Activated T-helper 2 cell treated with anti-CD3 and anti-CD28 coated beads, Interferon-gamma antibody, Interleukin-2, Interleukin-4, amounts not matched to agents 10 μg/mL and 5 μg/mL and 100 μg/mL, durations not matched to agents 14 hours and 24 hours and 36 hours (primary cell): ENCODE results near the gene OR5H6. TPM values are rescaled to one million over a fixed set of nuclear protein-coding genes. Genes with fewer than 3 reads are reported as not detected.

Experiments used
- DNase-seq: peaks from one replicate; pipeline ENCODE4 v3.0.0; 2021; ENCODE audit warnings: low spot score
- H3K27ac Mint-ChIP-seq: one replicate; pipeline ENCODE4 v1.8.0; 2021; ENCODE audit warnings: mixed read lengths
- H3K27me3 Mint-ChIP-seq: one replicate; pipeline ENCODE4 v1.8.0; 2021; ENCODE audit warnings: low read depth, mixed read lengths
- H3K36me3 Mint-ChIP-seq: one replicate; pipeline ENCODE4 v1.8.0; 2021; ENCODE audit warnings: low read depth, mixed read lengths
- H3K4me1 Mint-ChIP-seq: one replicate; pipeline ENCODE4 v1.8.0; 2021; ENCODE audit warnings: low read depth, mixed read lengths
- H3K4me3 Mint-ChIP-seq: one replicate; pipeline ENCODE4 v1.8.0; 2021; ENCODE audit warnings: low read depth, mild to moderate bottlenecking, moderate library complexity, mixed read lengths
- H3K9me3 Mint-ChIP-seq: one replicate; pipeline ENCODE4 v1.8.0; 2021; ENCODE audit warnings: mixed read lengths
- intact Hi-C: fragments of 100-400 bp; cut with micrococcal nuclease; formaldehyde crosslinking; loops from one replicate; pipeline ENCODE4 v1.15.1; 2023
- total RNA-seq: library from RNA; stranded (reverse); gene quantifications from 2 replicates; pipeline ENCODE4 v1.2.3, GENCODE V29; 2022

The OR5H6 gene
- total RNA-seq, 1 donor from 2014 or later: not detected

DNA sequence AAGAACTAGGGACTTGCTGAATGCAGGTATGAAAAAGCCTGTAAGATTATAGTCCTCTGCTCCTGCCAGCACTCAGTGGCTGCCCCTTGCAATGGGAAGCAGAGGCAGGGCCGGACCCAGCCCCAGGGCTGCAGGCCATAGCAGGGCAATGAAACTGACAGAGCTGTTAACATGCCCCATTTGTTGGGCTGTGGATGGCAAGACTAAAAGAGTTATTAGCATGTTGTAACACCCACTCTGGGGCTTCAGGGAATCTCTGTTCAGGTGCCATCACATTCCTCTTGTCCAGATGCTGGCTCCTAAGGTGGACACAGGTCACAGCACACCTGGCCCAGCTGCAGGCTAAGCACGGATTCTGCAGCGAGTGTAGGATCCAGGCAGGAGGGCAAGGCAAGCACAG is 10.9 kb downstream of the OR5H6 start:
- Mint-ChIP-seq H3K4me3 (no peak overlapping the region), H3K27me3 (peaks cover 3% of the 10 kb centered on the region), H3K36me3 (no peaks in the 10 kb centered on the region), H3K4me1 (peaks cover 2% of the 10 kb centered on the region), H3K9me3 (peaks cover 10% of the 10 kb centered on the region), H3K27ac (no peak overlapping the region)
- intact Hi-C loops: no loop called here
- DNase-seq: no peak

GRCh38 chr3:98282205-98282604 is 18.2 kb downstream of the OR5H6 start, which contains the start of gene OR5H2:
Gene OR5H2, plus strand, starts transcription at chr3:98282505. Its CDS starts 398 bp downstream, at chr3:98282903.
- no peak for DNase-seq
- Mint-ChIP-seq H3K4me3 (no peak within 1 kb of the TSS), H3K9me3 (no peaks in the 10 kb centered on the region), H3K27ac (no peak within 1 kb of the TSS), H3K36me3 (no peaks in the 10 kb centered on the region), H3K4me1 (peaks cover 2% of the 10 kb centered on the region), H3K27me3 (peaks cover 4% of the 10 kb centered on the region)
- intact Hi-C loops: no loop called here

DNA sequence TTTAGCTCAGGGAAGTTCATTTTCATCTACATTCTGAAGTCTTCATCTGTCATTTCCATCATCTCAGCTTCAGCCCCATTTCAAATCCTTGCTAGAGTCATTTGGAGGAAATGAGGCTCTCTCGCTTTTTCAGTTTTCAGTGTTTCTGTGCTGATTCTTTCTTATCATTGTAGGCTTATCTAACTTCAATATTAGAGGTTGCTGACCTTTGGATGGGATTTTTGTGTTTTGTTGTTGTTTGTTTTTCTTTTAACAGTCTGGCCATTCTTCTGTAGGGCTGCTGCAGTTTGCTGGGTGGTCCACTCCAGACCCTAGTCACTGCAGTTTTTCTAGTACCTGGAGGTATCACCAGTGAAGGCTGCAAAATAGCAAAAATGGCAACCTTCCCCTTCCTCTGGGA is 26.9 kb downstream of the OR5H6 start:
- Mint-ChIP-seq H3K36me3 (no peaks in the 10 kb centered on the region), H3K27me3 (peaks cover 4% of the 10 kb centered on the region), H3K27ac (no peak overlapping the region), H3K4me1 (no peaks in the 10 kb centered on the region), H3K4me3 (no peak overlapping the region), H3K9me3 (no peaks in the 10 kb centered on the region)
- intact Hi-C loops: no loop called here
- DNase-seq: no peak

DNA sequence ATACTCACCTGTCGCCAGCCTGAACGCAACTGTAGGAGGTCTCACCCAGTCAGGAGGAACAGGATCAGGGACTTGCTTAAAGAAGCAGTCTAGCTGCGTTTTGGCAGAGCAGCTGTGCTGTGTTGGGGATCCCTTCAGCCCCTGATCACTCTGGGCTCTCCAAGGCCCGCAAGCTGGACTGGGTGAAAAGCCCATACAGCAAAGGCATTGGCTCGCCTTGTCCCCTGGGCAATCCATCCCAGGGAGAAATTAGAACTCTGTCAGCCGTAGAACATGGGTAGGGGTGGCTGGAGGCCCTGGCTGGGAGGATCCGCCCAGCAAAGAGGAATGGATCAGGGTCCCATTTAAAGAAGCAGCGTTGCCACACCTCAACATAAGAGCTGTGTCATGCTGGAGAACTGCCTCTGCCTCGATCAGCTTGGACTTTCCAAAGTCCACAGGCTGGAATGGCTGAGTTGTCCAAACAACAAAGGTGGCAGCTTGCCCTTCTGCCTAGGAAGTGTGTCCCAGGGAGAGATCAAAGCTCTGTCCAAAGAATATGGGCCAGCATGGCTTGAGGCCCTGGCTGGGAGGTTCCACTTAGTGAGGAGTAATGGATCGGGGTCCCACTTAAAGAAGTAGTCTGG is 27.4 kb downstream of the OR5H6 start:
- H3K4me3 Mint-ChIP-seq: no peak overlapping the region

More for the DNA sequence above, 27.4 kb downstream of the OR5H6 start:
- Mint-ChIP-seq H3K27me3 (peaks cover 4% of the 10 kb centered on the region), H3K36me3 (no peaks in the 10 kb centered on the region), H3K9me3 (no peaks in the 10 kb centered on the region), H3K4me1 (no peaks in the 10 kb centered on the region), H3K27ac (no peak overlapping the region)
- no peak for DNase-seq
- intact Hi-C loops: no loop called here

Other genes starting within 250 kb of the OR5H6 start
- gene GABRR3, start 228.9 kb upstream of the OR5H6 start, total RNA-seq: not detected in 2 replicates
- gene OR5AC2, start 177.1 kb upstream of the OR5H6 start, total RNA-seq: not detected in 2 replicates
- not detected in 2 replicates for gene OR5H1, start 133.5 kb upstream of the OR5H6 start, total RNA-seq
- 0.02 TPM in 1 of 2 replicates, not detected in the other for gene OR5H14, start 116.8 kb upstream of the OR5H6 start, total RNA-seq
- gene OR5H15, start 97.5 kb upstream of the OR5H6 start, total RNA-seq: not detected in 2 replicates
- gene OR5H2, start 18.3 kb downstream of the OR5H6 start, total RNA-seq: not detected in 2 replicates
- gene OR5K4, start 89.6 kb downstream of the OR5H6 start, total RNA-seq: not detected in 2 replicates
- not detected in 2 replicates for gene OR5K3, start 126.4 kb downstream of the OR5H6 start, total RNA-seq
- gene OR5K1, start 199.0 kb downstream of the OR5H6 start, total RNA-seq: not detected in 2 replicates
- gene OR5K2, start 233.4 kb downstream of the OR5H6 start, total RNA-seq: not detected in 2 replicates